Endodermal cell (in vitro differentiated cells): ENCODE measurements around the gene AGXT2. TPM values are rescaled to one million over a fixed set of nuclear protein-coding genes. Genes with fewer than 3 reads are reported as not detected.

Source experiments
- DNase-seq: peaks from one replicate; pipeline ENCODE4 v3.0.0-alpha.2; 2017
- H3K27ac ChIP-seq: 2 replicates; pipeline ENCODE4 v1.5.1; 2013; ENCODE audit warnings: mild to moderate bottlenecking, low read depth, low read length, moderate library complexity
- H3K27me3 ChIP-seq: 2 replicates; pipeline ENCODE4 v1.6.1; 2013; ENCODE audit warnings: mild to moderate bottlenecking, low read length, moderate library complexity; ENCODE audit not compliant: insufficient read depth, control insufficient read depth, poor library complexity, severe bottlenecking
- H3K36me3 ChIP-seq: 2 replicates; pipeline ENCODE4 v1.7.0; 2013; ENCODE audit warnings: mild to moderate bottlenecking, low read length, moderate library complexity; ENCODE audit not compliant: control insufficient read depth, insufficient read depth
- H3K4me1 ChIP-seq: one replicate; pipeline ENCODE4 v1.7.0; 2013; ENCODE audit warnings: low read length; ENCODE audit not compliant: control insufficient read depth, insufficient read depth
- H3K4me3 ChIP-seq: 2 replicates; pipeline ENCODE4 v1.5.1; 2013; ENCODE audit warnings: mild to moderate bottlenecking, low read length, moderate library complexity
- H3K9ac ChIP-seq: 2 replicates; pipeline ENCODE4 v1.6.1; 2013; ENCODE audit warnings: mild to moderate bottlenecking, low read length, moderate library complexity; ENCODE audit not compliant: poor library complexity, severe bottlenecking; ENCODE audit errors: extremely low read depth
- H3K9me3 ChIP-seq: 2 replicates; pipeline ENCODE4 v1.6.1; 2013; ENCODE audit warnings: mild to moderate bottlenecking, low read length, moderate library complexity; ENCODE audit not compliant: control insufficient read depth
- H3K27ac Mint-ChIP-seq: 2 replicates; pipeline ENCODE4 v1.8.0; 2020; ENCODE audit warnings: mixed read lengths
- H3K27me3 Mint-ChIP-seq: 2 replicates; pipeline ENCODE4 v1.8.0; 2021; ENCODE audit warnings: mild to moderate bottlenecking, mixed read lengths; ENCODE audit not compliant: insufficient read depth
- H3K36me3 Mint-ChIP-seq: 2 replicates; pipeline ENCODE4 v1.8.0; 2020; ENCODE audit warnings: low read depth, mixed read lengths
- H3K4me1 Mint-ChIP-seq: 2 replicates; pipeline ENCODE4 v1.8.0; 2020; ENCODE audit warnings: mixed read lengths
- H3K4me3 Mint-ChIP-seq: 2 replicates; pipeline ENCODE4 v1.8.0; 2020; ENCODE audit warnings: mild to moderate bottlenecking, moderate library complexity, mixed read lengths
- H3K9me3 Mint-ChIP-seq: 2 replicates; pipeline ENCODE4 v1.8.0; 2020; ENCODE audit warnings: mild to moderate bottlenecking, mixed read lengths
- CTCF ChIP-seq: fragments of 200-600 bp; sonication (generic); conservative IDR thresholded peaks from 2 replicates; pipeline ENCODE4 v1.5.0; 2021; ENCODE audit warnings: antibody characterized with exemption, mild to moderate bottlenecking
- WGBS, 2 experiments: methylation state at CpG; one replicate each; pipeline versions ENCODE4 v1.1.5 to v1.1.7; 2013; ENCODE audit warnings: missing lambda C conversion rate in 2 of 2, mixed read lengths in 1 of 2; ENCODE audit not compliant: insufficient coverage in 1 of 2, insufficient read length in 1 of 2; 5-methylcytosine and 5-hydroxymethylcytosine counted together
- total RNA-seq, 2 donors: library from RNA; stranded (reverse); fragmentation: NEBNext Ultra II Directional in 1 of 2; extraction: Animal tissue kit (Norgen Biotek cat#: 25700) in 1 of 2; gene quantifications; 2 replicates in 1 of 2; 3 replicates in 1 of 2; pipeline ENCODE4 v1.2.1, GENCODE V29; 2021

The AGXT2 gene
- total RNA-seq, 2 donors from 2014 or later, result not detected

DNA sequence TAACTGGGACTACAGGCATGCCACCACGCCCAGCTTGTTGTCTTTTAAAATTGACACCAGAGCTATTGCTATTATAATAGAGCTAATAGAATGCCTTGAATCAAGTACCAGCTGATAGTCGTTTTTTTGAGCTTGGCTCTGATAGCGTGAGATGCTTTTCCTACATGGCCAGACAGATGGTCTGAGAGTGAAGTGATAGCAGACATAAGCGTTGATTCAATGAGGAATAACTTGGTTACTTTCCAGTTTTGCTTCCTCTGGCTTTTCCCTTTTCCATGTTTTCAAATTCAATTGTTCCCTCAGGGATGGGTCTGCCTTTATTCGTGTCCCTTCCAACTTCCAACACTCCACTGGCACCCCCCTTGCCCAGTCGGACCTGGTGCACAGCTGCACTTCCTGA, 15.4 kb downstream of the AGXT2 start:
- Histone ChIP-seq H3K27me3 (no peaks in the 10 kb centered on the region), H3K9me3 (no peaks in the 10 kb centered on the region), H3K36me3 (no peaks in the 10 kb centered on the region), H3K27ac (no peak overlapping the region), H3K9ac (no peak overlapping the region), H3K4me1 (no peaks in the 10 kb centered on the region), H3K4me3 (no peak overlapping the region)
- no peaks in the 10 kb centered on the region for H3K36me3 Mint-ChIP-seq
- no peak overlapping the region for H3K27ac Mint-ChIP-seq
- no peak for TF ChIP-seq CTCF
- H3K4me3 Mint-ChIP-seq, result no peak overlapping the region
- whole genome bisulfite sequencing, 2 experiments, result 88 to 90% methylated on average over 5 to 6 of the region's 6 CpGs
- no peaks in the 10 kb centered on the region for H3K27me3 Mint-ChIP-seq
- peaks cover 8% of the 10 kb centered on the region for H3K4me1 Mint-ChIP-seq
- DNase-seq, result no peak
- H3K9me3 Mint-ChIP-seq, result no peaks in the 10 kb centered on the region

DNA sequence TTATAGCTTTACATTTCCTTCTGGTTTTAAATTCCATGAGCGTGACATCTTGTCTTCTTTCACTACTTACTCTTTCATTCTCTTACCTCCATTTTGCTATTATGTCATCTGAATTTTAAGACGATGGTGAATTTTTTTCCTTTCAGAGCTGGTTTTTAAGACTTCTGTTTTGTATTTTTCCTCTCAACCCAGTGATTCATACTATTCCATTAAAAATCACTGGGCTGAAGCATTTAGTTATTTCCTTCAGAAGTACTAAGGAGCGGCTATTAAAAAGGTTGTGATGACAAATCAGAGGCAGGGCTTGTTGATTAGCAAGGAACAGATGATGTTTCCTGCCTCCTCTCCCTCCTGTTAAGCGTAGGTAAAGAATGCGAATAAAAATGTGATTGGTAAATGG, 16.5 kb downstream of the AGXT2 start:
- Mint-ChIP-seq H3K9me3 (no peaks in the 10 kb centered on the region), H3K4me3 (no peak overlapping the region), H3K27me3 (no peaks in the 10 kb centered on the region), H3K27ac (no peak overlapping the region), H3K4me1 (peaks cover under 1% of the 10 kb centered on the region), H3K36me3 (no peaks in the 10 kb centered on the region)
- H3K9me3 ChIP-seq, result no peaks in the 10 kb centered on the region
- H3K27me3 ChIP-seq, result no peaks in the 10 kb centered on the region
- no peak overlapping the region for H3K27ac ChIP-seq
- no peak overlapping the region for H3K9ac ChIP-seq
- no peak for TF ChIP-seq CTCF
- no peak overlapping the region for H3K4me3 ChIP-seq
- DNase-seq, result no peak
- H3K4me1 ChIP-seq, result no peaks in the 10 kb centered on the region
- WGBS, 2 experiments, result 88 to 95% methylated on average over 1 to 4 of the region's 5 CpGs
- no peaks in the 10 kb centered on the region for H3K36me3 ChIP-seq

DNA sequence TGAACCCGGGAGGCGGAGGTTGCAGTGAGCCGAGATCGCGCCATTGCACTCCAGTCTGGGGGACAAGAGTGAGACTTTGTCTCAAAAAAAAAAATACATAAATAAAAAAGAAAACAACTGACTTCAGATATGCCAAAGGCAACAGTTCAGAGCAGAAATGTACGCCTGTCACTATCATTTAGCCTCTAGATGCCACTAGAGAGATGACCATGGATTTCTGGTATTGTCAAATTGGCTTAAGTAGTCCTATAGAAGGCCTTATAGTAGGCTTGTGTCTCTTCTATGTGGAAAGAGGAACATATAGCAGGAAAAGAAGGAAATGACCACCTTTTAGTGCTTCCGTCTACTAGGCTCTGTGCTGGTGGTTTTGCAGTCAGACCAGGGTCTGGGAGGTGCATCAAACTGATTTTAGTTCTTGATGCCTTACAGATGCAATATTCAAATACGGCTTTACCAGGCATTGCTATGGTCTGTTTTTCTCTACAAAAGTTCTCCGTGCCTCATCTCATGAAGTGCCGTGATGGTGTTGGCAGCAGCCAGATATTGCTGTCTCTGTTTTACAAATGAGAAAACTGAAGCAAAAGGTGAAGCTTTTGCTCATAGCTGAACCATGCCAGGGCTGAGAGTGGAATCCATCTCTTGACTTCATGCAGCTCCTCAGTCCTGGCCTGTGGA, 17.2 kb downstream of the AGXT2 start:
- Histone ChIP-seq H3K9me3 (no peaks in the 10 kb centered on the region), H3K27ac (no peak overlapping the region), H3K36me3 (no peaks in the 10 kb centered on the region), H3K4me1 (no peaks in the 10 kb centered on the region), H3K9ac (no peak overlapping the region), H3K27me3 (no peaks in the 10 kb centered on the region), H3K4me3 (no peak overlapping the region)
- H3K27me3 Mint-ChIP-seq, result no peaks in the 10 kb centered on the region
- no peak overlapping the region for H3K27ac Mint-ChIP-seq
- H3K36me3 Mint-ChIP-seq, result no peaks in the 10 kb centered on the region
- no peaks in the 10 kb centered on the region for H3K9me3 Mint-ChIP-seq
- no peak overlapping the region for H3K4me3 Mint-ChIP-seq
- no peak for TF ChIP-seq CTCF
- 73 to 80% methylated on average over 6 to 10 of the region's 10 CpGs for WGBS, 2 experiments
- H3K4me1 Mint-ChIP-seq, result no peaks in the 10 kb centered on the region
- DNase-seq, result no peak
